ENCODE results near the gene ADAMTS2. TPM values are rescaled to one million over a fixed set of nuclear protein-coding genes. Genes with fewer than 3 reads are reported as not detected.
"Not testable (repeated sequence)": the region's sequence is repeated elsewhere in the genome, so short reads cannot be mapped to it uniquely, and the experiment has no call there.

Gene ADAMTS2
- polyA plus RNA-seq, 1 donor, result 7.8 TPM

- no peak for DNase-seq
Observed at GRCh38 chr5:179112469-179113142, 232.7 kb downstream of the ADAMTS2 start.

GRCh38 chr5:179111267-179112207 lies 233.7 kb downstream of the ADAMTS2 start:
- no peak for DNase-seq

DNA sequence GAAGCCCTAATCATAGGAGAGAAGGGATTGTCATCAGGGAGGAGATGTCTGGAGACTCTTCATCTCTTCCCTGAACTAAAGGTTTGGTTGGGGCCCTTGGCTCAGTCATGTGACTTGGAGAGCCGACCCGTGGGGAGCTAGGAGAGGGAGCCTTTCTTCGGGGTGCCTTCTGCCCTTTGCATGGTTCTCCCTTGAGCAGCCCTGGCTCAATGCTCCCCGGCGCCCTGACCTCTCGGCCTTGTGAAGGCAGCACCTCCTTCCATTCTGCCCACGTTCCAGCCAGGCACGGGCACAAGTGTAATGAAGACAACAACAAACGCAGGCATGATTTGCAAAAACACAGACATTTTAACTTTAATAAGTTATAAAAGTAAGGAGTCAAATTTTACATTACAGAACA lies 234.7 kb downstream of the ADAMTS2 start:
- no peak for DNase-seq

DNA sequence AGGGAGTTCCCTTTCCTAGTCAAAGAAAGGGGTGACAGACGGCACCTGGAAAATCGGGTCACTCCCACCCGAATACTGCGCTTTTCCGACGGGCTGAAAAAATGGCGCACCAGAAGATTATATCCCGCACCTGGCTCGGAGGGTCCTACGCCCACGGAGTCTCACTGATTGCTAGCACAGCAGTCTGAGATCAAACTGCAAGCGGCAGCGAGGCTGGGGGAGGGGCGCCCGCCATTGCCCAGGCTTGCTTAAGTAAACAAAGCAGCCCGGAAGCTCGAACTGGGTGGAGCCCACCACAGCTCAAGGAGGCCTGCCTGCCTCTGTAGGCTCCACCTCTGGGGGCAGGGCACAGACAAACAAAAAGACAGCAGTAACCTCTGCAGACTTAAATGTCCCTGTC lies 244.0 kb downstream of the ADAMTS2 start:
- not testable (repeated sequence) for DNase-seq

DNA sequence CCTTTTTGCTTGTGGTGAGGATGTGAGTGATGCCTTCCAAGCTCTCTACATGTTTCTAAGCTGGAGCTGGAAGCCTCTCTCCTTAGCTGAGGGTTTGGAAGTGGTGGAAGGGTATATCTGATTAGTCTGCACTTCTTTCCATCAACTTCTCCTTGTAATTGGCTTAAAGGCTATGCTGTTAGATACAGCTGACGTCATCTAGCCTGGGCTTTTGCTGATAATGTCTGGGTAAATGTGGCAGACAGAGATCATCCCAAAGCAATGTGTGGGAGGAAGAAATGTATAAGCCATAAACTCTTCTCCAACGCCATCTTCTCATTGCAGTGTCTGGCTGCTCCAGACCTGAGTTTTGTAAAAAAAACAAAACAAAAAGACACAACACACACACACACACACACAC lies 255.8 kb downstream of the ADAMTS2 start:
- DNase-seq, result no peak

DNA sequence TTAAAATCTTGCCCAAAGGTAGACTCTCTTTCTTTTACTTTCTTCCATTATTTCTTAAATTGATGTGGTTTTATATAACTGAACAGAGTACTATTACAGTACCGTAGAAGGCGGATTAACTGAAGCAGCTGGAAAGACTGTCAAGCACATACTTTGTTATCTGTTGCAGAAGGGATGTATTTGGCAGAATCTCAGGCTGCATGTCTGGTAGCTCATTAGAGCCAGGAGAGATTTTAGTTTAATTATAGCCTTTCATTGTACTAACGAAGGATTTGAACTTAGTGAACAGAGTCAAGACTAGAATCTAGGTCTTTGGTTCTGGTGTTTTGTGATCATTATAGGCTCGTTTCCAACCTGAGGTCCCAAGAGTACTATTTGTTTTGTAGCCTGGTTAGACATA lies 264.5 kb downstream of the ADAMTS2 start:
- no peak for DNase-seq

DNA sequence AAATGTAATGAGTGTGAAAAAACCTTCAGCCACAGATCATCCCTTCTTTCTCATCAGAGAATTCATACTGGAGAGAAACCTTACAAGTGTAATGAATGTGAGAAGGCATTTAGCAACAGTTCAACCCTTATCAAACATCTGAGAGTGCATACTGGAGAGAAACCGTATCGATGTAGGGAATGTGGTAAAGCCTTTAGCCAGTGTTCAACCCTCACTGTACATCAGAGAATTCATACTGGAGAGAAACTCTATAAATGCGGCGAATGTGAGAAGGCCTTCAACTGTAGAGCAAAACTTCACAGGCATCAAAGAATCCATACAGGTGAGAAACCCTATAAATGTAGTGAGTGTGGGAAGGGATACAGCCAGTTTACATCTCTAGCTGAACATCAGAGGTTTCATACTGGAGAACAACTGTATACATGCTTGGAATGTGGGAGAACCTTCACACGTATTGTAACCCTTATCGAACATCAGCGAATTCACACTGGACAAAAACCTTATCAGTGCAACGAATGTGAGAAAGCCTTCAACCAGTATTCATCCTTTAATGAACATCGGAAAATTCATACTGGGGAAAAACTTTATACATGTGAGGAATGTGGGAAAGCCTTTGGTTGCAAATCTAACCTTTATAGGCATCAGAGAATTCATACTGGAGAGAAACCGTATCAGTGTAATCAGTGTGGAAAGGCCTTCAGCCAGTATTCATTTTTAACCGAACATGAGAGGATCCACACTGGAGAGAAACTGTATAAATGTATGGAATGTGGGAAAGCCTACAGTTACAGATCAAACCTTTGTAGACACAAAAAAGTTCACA lies 265.9 kb downstream of the ADAMTS2 start:
- DNase-seq, result no peak

- no peak for DNase-seq
Observed at GRCh38 chr5:179065703-179066102, 279.6 kb downstream of the ADAMTS2 start.

- DNase-seq, result no peak
Observed at GRCh38 chr5:179061025-179061424, 284.2 kb downstream of the ADAMTS2 start.

Other genes with a start within 250 kb of the ADAMTS2 start
- gene RUFY1, start 205.1 kb upstream of the ADAMTS2 start, polyA plus RNA-seq (ENCODE audit: insufficient read length), result 99.4 TPM